Epithelial cell of proximal tubule (primary cell): ENCODE results near the gene GRK5. TPM values are rescaled to one million over a fixed set of nuclear protein-coding genes. Genes with fewer than 3 reads are reported as not detected.
"Not testable (repeated sequence)": the region's sequence is repeated elsewhere in the genome, so short reads cannot be mapped to it uniquely, and the experiment has no call there.

Experiments
- DNase-seq: peaks from one replicate; pipeline ENCODE4 v3.0.0-alpha.2; 2011; ENCODE audit warnings: low read depth
- H3K4me3 ChIP-seq: 2 replicates; pipeline ENCODE4 v1.5.1; 2011; ENCODE audit warnings: low read depth, mild to moderate bottlenecking, low read length
- CTCF ChIP-seq: conservative IDR thresholded peaks from 2 replicates; pipeline ENCODE4 v1.5.1; 2012; ENCODE audit warnings: low read depth, mild to moderate bottlenecking, low read length
- total RNA-seq: library from RNA; depleted of rRNA; stranded (reverse); fragments of >200 nt; gene quantifications from 2 replicates; pipeline ENCODE4 v1.2.3, GENCODE V29; 2015

The GRK5 gene
- total RNA-seq, 1 donor from 2014 or later: 2.8 TPM

DNA sequence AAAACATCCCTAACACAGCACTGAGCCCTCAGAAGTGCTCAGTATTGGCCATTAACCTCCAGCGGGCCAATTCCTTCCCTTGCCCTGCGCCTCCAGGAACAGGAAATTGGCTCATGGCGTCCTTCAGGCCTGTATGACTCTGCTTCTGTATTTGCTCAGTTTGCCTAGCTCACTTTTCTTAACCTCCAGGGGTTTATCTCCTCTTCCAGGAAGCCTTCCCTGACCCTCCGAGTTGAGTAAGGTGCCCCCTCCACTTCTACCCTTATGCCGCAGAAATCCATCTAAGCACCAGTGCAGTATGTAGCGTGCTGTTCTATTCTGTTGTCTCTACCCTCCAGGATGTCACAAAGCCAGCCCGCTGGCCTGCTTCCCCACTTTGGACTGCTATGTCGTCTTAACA is 40.8 kb upstream of the GRK5 start:
- DNase-seq: no peak
- H3K4me3 ChIP-seq: peak overlapping the region; percentile 84
- no peak for TF ChIP-seq CTCF

GRCh38 chr10:119167041-119167440 is 40.3 kb upstream of the GRK5 start:
- H3K4me3 ChIP-seq: no peak overlapping the region
- no peak for DNase-seq
- TF ChIP-seq CTCF: no peak

DNA sequence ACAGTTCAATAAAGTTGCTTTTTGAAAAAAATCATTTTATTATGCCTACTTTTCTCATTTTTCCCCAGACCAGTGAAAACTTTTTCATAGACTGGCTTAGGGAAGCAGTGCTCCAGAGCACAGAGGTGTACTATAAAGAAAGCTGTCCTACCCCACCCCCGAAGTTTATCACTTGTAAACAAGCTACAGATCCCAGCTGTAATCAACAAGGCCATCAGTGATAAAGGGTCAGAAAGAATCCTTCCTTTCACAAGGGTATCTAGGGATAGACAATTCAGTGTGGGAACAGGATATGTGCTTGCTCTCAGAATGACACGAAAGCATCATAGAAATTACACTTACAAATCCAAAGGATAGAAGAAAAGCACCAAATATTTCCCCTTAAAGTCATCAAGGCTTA is 33.3 kb upstream of the GRK5 start:
- TF ChIP-seq CTCF: no peak
- no peak for DNase-seq
- no peak overlapping the region for H3K4me3 ChIP-seq

- H3K4me3 ChIP-seq: no peak overlapping the region
- no peak for TF ChIP-seq CTCF
Measured at GRCh38 chr10:119176166-119176565, 31.2 kb upstream of the GRK5 start.

DNA sequence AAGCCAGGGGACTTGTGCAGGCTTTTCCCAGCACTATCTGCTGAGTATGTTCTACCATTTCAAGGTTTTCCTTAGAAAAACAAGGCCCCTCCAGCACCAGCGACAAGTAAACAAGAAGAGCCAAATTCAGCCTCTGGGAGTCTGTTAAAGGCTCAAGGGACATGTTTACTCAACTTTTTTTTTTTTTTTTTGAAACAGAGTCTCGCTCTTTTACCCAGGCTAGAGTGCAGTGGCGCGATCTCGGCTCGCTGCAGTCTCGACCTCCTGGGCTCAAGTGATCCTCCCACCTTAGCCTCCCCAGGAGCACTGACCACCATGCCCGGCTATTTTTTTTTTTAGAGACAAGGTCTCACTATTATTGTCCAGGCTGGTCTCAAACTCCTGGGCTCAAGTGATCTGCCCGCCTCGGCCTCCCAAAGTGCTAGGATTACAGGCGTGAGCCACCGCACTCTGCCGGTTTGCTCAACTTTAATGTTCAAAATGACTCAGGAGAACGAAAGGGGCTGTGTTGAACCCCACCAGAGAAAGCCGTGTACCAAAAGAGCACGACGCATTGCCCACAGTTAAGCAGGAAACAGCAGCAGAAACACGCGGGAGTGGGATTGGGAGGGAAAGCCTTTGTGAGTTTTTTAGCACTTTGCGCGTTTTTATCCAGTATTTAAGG is 29.5 kb upstream of the GRK5 start:
- no peak for DNase-seq
- peak overlapping the region; percentile 86 for H3K4me3 ChIP-seq
- no peak for TF ChIP-seq CTCF

More at GRCh38 chr10:119176166-119176565, 31.2 kb upstream of the GRK5 start:
- DNase-seq: no peak

GRCh38 chr10:119178372-119179119 is 28.8 kb upstream of the GRK5 start, which contains the start of gene PRDX3:
Gene PRDX3, minus strand, starts transcription at chr10:119178812. Its CDS starts 22 bp downstream, at chr10:119178790.
- H3K4me3 ChIP-seq: peak within 1 kb of the TSS; percentile 86
- DNase-seq: no peak
- no peak for TF ChIP-seq CTCF

- not testable (repeated sequence) for DNase-seq
Measured at GRCh38 chr10:119180850-119181400, 26.4 kb upstream of the GRK5 start.

More at GRCh38 chr10:119180850-119181400, 26.4 kb upstream of the GRK5 start:
- not testable (repeated sequence) for H3K4me3 ChIP-seq
